ENCODE results near the gene H1-8.
"Not testable (repeated sequence)": the region's sequence is repeated elsewhere in the genome, so short reads cannot be mapped to it uniquely, and the experiment has no call there.

Gene H1-8

GRCh38 chr3:129543156-129543790 lies at the start of gene H1-8:
H1-8 (plus strand) TSS chr3:129543175; CDS start chr3:129543219, 44 bp downstream.
- H3K9me3 ChIP-seq (ENCODE audit: insufficient read depth, low read length) = no peaks in the 10 kb centered on the region
- TF ChIP-seq, protein P1, sequence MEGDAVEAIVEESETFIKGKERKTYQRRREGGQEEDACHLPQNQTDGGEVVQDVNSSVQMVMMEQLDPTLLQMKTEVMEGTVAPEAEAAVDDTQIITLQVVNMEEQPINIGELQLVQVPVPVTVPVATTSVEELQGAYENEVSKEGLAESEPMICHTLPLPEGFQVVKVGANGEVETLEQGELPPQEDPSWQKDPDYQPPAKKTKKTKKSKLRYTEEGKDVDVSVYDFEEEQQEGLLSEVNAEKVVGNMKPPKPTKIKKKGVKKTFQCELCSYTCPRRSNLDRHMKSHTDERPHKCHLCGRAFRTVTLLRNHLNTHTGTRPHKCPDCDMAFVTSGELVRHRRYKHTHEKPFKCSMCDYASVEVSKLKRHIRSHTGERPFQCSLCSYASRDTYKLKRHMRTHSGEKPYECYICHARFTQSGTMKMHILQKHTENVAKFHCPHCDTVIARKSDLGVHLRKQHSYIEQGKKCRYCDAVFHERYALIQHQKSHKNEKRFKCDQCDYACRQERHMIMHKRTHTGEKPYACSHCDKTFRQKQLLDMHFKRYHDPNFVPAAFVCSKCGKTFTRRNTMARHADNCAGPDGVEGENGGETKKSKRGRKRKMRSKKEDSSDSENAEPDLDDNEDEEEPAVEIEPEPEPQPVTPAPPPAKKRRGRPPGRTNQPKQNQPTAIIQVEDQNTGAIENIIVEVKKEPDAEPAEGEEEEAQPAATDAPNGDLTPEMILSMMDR (IDR thresholded peaks at IDR 0.05; ENCODE audit: insufficient read depth, low read length, poor library complexity, severe bottlenecking) = no peak
- TF ChIP-seq EZH2phosphoT487 (conservative IDR thresholded peaks at IDR 0.05; ENCODE audit: low read length) = no peak
- H4K20me1 ChIP-seq (ENCODE audit: low read depth, low read length) = no peaks in the 10 kb centered on the region
- H3K27me3 ChIP-seq (ENCODE audit: low read length) = no peaks in the 10 kb centered on the region
- no peak within 1 kb of the TSS for H3K4me3 ChIP-seq (ENCODE audit: insufficient read depth, low read length, poor library complexity, severe bottlenecking)
- no peak within 1 kb of the TSS for H3K27ac ChIP-seq (ENCODE audit: low read depth, low read length)
- no peak within 1 kb of the TSS for H3K4me2 ChIP-seq (ENCODE audit: low read depth, low read length, poor library complexity, severe bottlenecking)
- H3K9ac ChIP-seq (ENCODE audit: low read length) = no peak within 1 kb of the TSS
- no peaks in the 10 kb centered on the region for H3F3A ChIP-seq (ENCODE audit: insufficient read depth)
- no peak within 1 kb of the TSS for H2AFZ ChIP-seq (ENCODE audit: low read depth, low read length, severe bottlenecking)
- H3K36me3 ChIP-seq (ENCODE audit: low read length) = no peaks in the 10 kb centered on the region
- no peaks in the 10 kb centered on the region for H3K9me2 ChIP-seq (replicated peaks; ENCODE audit: insufficient read depth, low read length)
- H3K79me2 ChIP-seq (ENCODE audit: insufficient read depth, low read length) = no peaks in the 10 kb centered on the region

GRCh38 chr3:129493206-129493605 lies 49.8 kb upstream of the H1-8 start:
- Histone ChIP-seq H3K4me2 (ENCODE audit: low read depth, low read length, poor library complexity, severe bottlenecking) (no peak overlapping the region), H3K36me3 (ENCODE audit: low read length) (no peaks in the 10 kb centered on the region), H3K27ac (ENCODE audit: low read depth, low read length) (no peak overlapping the region), H3K9me2 (replicated peaks; ENCODE audit: insufficient read depth, low read length) (no peaks in the 10 kb centered on the region), H3K27me3 (ENCODE audit: low read length) (no peaks in the 10 kb centered on the region), H4K20me1 (ENCODE audit: low read depth, low read length) (no peaks in the 10 kb centered on the region), H3K9ac (ENCODE audit: low read length) (no peak overlapping the region), H3K79me2 (ENCODE audit: insufficient read depth, low read length) (no peaks in the 10 kb centered on the region), H2AFZ (ENCODE audit: low read depth, low read length, severe bottlenecking) (no peak overlapping the region), H3K9me3 (ENCODE audit: insufficient read depth, low read length) (no peaks in the 10 kb centered on the region), H3F3A (ENCODE audit: insufficient read depth) (no peaks in the 10 kb centered on the region), H3K4me3 (ENCODE audit: insufficient read depth, low read length, poor library complexity, severe bottlenecking) (no peak overlapping the region)
- TF ChIP-seq, protein P1 (IDR thresholded peaks at IDR 0.05; ENCODE audit: insufficient read depth, low read length, poor library complexity, severe bottlenecking) = no peak
- TF ChIP-seq EZH2phosphoT487 (conservative IDR thresholded peaks at IDR 0.05; ENCODE audit: low read length) = no peak

- H3K79me2 ChIP-seq (ENCODE audit: insufficient read depth, low read length); H3K9me2 ChIP-seq (replicated peaks; ENCODE audit: insufficient read depth, low read length); H4K20me1 ChIP-seq (ENCODE audit: low read depth, low read length); H3K36me3 ChIP-seq (ENCODE audit: low read length); H3K4me2 ChIP-seq (ENCODE audit: low read depth, low read length, poor library complexity, severe bottlenecking); H3K27me3 ChIP-seq (ENCODE audit: low read length); H3K9me3 ChIP-seq (ENCODE audit: insufficient read depth, low read length); H3K4me3 ChIP-seq (ENCODE audit: insufficient read depth, low read length, poor library complexity, severe bottlenecking); H3K9ac ChIP-seq (ENCODE audit: low read length); H2AFZ ChIP-seq (ENCODE audit: low read depth, low read length, severe bottlenecking); H3K27ac ChIP-seq (ENCODE audit: low read depth, low read length); H3F3A ChIP-seq (ENCODE audit: insufficient read depth): not testable (repeated sequence)
These were observed 48.5 kb upstream of the H1-8 start for GRCh38 chr3:129494499-129494898.

- not testable (repeated sequence) for H3K9me2 ChIP-seq (replicated peaks; ENCODE audit: insufficient read depth, low read length); H3K9ac ChIP-seq (ENCODE audit: low read length); H3K79me2 ChIP-seq (ENCODE audit: insufficient read depth, low read length); H3F3A ChIP-seq (ENCODE audit: insufficient read depth); H3K36me3 ChIP-seq (ENCODE audit: low read length); H3K4me3 ChIP-seq (ENCODE audit: insufficient read depth, low read length, poor library complexity, severe bottlenecking); H3K4me2 ChIP-seq (ENCODE audit: low read depth, low read length, poor library complexity, severe bottlenecking); H2AFZ ChIP-seq (ENCODE audit: low read depth, low read length, severe bottlenecking); H3K9me3 ChIP-seq (ENCODE audit: insufficient read depth, low read length); H4K20me1 ChIP-seq (ENCODE audit: low read depth, low read length); H3K27ac ChIP-seq (ENCODE audit: low read depth, low read length); H3K27me3 ChIP-seq (ENCODE audit: low read length)
These were observed 47.9 kb upstream of the H1-8 start for GRCh38 chr3:129495006-129495639.

- H3K27me3 ChIP-seq (ENCODE audit: low read length); H3K27ac ChIP-seq (ENCODE audit: low read depth, low read length); H2AFZ ChIP-seq (ENCODE audit: low read depth, low read length, severe bottlenecking); H4K20me1 ChIP-seq (ENCODE audit: low read depth, low read length); H3K9me2 ChIP-seq (replicated peaks; ENCODE audit: insufficient read depth, low read length); H3F3A ChIP-seq (ENCODE audit: insufficient read depth); H3K9me3 ChIP-seq (ENCODE audit: insufficient read depth, low read length); H3K4me3 ChIP-seq (ENCODE audit: insufficient read depth, low read length, poor library complexity, severe bottlenecking); H3K4me2 ChIP-seq (ENCODE audit: low read depth, low read length, poor library complexity, severe bottlenecking); H3K36me3 ChIP-seq (ENCODE audit: low read length); H3K9ac ChIP-seq (ENCODE audit: low read length); H3K79me2 ChIP-seq (ENCODE audit: insufficient read depth, low read length): not testable (repeated sequence)
These were observed 45.1 kb upstream of the H1-8 start for GRCh38 chr3:129497876-129498275.

DNA sequence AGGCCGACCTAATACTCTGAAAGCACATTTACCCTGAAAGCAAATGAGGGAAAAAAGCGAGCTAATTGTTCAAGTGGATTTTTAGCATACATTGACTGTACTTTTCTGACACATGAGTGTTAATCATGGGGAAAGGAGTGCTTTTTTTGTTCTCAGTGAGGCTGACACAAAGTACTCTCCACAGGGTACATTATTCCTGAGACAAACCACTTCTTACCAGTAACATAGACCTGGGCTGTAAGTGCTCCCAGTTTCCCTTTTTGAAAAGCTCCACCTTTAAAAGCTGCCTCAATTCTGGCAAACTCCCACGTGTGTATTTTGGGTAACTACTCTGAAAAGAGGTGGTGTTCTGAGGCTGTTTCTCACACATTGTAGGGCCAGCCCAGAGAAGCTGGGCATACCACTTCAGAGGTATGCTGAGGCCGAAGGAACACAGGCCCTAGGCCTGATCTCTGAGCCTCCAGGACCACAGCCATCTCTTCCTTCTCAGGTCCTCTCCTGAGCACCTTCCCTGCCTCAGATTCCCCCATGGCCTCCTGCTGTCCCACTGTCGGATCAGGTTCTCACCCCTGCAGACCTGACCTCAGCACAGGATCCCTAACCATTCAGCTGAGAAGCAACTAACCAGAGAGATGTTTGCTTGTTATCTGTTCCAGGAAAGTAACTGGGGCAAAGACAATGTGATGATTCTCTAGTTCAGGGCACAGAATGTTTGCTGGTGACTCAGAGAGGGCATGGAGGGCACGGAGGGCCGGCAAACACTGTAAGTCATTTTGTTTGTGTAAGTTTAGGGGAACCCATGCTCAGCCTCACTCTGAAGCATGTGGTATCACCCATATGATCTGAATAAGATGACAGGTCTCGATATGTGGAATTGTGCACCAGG lies 44.1 kb upstream of the H1-8 start:
- not testable (repeated sequence) for H3K9me2 ChIP-seq (replicated peaks; ENCODE audit: insufficient read depth, low read length); H3K27me3 ChIP-seq (ENCODE audit: low read length); H3K9me3 ChIP-seq (ENCODE audit: insufficient read depth, low read length); H3F3A ChIP-seq (ENCODE audit: insufficient read depth); H3K36me3 ChIP-seq (ENCODE audit: low read length); H3K4me3 ChIP-seq (ENCODE audit: insufficient read depth, low read length, poor library complexity, severe bottlenecking); H4K20me1 ChIP-seq (ENCODE audit: low read depth, low read length); H3K79me2 ChIP-seq (ENCODE audit: insufficient read depth, low read length); H3K4me2 ChIP-seq (ENCODE audit: low read depth, low read length, poor library complexity, severe bottlenecking); H3K9ac ChIP-seq (ENCODE audit: low read length); H2AFZ ChIP-seq (ENCODE audit: low read depth, low read length, severe bottlenecking); H3K27ac ChIP-seq (ENCODE audit: low read depth, low read length)

Data from SU-DHL-6 (cell line).